CD1c-positive myeloid dendritic cell (primary cell): ENCODE measurements around the gene SHMT1.

ENCODE experiments used
- DNase-seq: peaks from one replicate; pipeline ENCODE4 v3.0.0-alpha.2; 2016; ENCODE audit errors: extremely low spot score

SHMT1 gene

GRCh38 chr17:18291718-18292540 lies 71.4 kb downstream of the SHMT1 start:
- no peak for DNase-seq

GRCh38 chr17:18285296-18285695 lies 78.1 kb downstream of the SHMT1 start:
- no peak for DNase-seq

DNA sequence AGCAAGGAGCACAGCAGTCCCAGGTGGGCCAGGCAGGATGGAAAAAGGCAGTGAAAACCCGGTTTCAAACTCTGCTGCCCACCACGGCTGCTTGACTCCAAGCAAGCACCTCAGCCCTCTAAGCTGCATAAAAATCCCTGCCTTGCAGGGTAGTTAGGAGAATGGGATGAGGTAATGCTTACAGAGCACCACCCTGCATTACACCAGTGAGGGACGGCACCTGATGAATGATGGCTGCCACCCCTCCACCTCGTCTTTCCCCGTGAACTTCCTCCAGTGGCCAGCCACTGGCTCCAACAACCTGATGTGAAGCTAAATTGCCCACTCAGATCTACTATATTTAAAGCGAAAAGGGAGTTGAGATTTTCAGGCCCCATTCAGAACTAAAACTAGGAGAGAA lies 81.6 kb downstream of the SHMT1 start:
- no peak for DNase-seq

GRCh38 chr17:18280766-18281371 lies 82.5 kb downstream of the SHMT1 start:
- DNase-seq, result no peak

GRCh38 chr17:18280249-18280648 lies 83.1 kb downstream of the SHMT1 start:
- DNase-seq, result no peak

- DNase-seq, result no peak
These were observed 84.5 kb downstream of the SHMT1 start for GRCh38 chr17:18278867-18279266.
